NCI-H2107 treated with DMSO at 0.1 percent for 48 hours (cell line): Measurements from ENCODE around the gene PFDN4.

Experiments used
- DNase-seq: peaks from one replicate; lab custom pipeline; 2025; ENCODE audit not compliant: unreplicated experiment; lab: John Stamatoyannopoulos, UW

Gene PFDN4

GRCh38 chr20:54267483-54268003 lies 59.7 kb downstream of the PFDN4 start:
- no peak for DNase-seq

- DNase-seq = no peak
Measured at GRCh38 chr20:54268941-54269340, 61.1 kb downstream of the PFDN4 start.
